ENCODE results near the gene RNF166.

The RNF166 gene

GRCh38 chr16:88746506-88746905 lies 40.3 kb upstream of the RNF166 start:
- no peak for DNase-seq (ENCODE audit: low read depth)
- H3K36me3 ChIP-seq (ENCODE audit: control insufficient read depth, insufficient read depth, low read length, severe bottlenecking) = peaks cover 40% of the 10 kb centered on the region
- H3K9me3 ChIP-seq (ENCODE audit: control insufficient read depth, low read length) = no peaks in the 10 kb centered on the region
- peak overlapping the region; percentile 25 for H3K9ac ChIP-seq (ENCODE audit: low read length)
- no peak overlapping the region for H3K4me3 ChIP-seq (ENCODE audit: low read length)
- H3K4me1 ChIP-seq (ENCODE audit: control insufficient read depth, insufficient read depth, low read length) = peaks cover 6% of the 10 kb centered on the region
- no peaks in the 10 kb centered on the region for H3K27me3 ChIP-seq (replicated peaks; ENCODE audit: control insufficient read depth, insufficient read depth, low read length)

DNA sequence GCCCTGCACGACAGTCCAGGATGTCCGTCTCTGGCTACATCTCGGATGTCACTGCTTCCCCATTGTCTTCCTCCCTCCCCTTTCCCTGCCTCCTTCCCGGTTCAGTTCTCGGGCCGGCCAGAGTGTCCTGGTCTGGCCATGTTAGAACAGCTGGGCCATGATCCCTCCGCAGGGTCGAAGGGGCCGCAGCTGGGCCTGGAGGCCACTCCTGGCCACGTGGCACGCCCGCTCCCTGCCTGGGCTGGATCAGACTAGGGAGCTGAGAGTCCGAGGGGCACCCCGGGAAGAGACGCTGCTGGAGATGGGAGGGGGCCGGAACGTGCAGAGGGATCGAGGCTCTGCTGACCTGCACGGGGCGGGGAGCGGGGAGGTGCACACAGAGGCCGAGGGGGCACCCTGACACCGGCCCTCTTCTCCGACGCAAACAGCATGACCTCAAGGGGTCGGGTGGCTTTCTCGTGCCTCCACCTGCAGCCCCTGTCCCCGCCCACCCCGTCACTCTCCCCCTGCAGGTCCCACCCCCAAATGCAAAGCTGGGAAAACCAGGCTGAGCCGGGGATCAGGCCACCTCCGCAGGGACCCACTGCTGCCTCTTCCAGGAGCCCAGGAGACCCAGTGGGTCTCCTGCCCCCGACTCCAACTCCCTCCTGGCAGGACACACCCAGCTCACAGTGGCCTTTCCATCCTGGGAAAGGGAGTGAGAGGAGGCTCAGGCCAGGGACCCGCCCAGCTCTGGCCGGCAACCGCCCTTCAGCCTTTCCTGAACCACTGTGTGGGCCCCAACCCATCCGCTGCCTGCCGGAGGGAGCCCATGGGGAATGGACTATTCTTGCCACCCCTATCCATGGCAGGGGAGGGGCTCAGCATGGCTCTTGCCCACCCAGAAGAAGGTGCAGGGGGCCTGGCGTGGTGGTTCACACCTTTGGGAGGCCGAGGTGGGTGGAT lies 38.6 kb upstream of the RNF166 start:
- Histone ChIP-seq H3K9me3 (ENCODE audit: control insufficient read depth, low read length) (no peaks in the 10 kb centered on the region), H3K4me3 (ENCODE audit: low read length) (no peak overlapping the region), H3K9ac (ENCODE audit: low read length) (no peak overlapping the region), H3K36me3 (ENCODE audit: control insufficient read depth, insufficient read depth, low read length, severe bottlenecking) (peaks cover 50% of the 10 kb centered on the region), H3K4me1 (ENCODE audit: control insufficient read depth, insufficient read depth, low read length) (peaks cover 6% of the 10 kb centered on the region), H3K27me3 (replicated peaks; ENCODE audit: control insufficient read depth, insufficient read depth, low read length) (no peaks in the 10 kb centered on the region)
- no peak for DNase-seq (ENCODE audit: low read depth)

DNA sequence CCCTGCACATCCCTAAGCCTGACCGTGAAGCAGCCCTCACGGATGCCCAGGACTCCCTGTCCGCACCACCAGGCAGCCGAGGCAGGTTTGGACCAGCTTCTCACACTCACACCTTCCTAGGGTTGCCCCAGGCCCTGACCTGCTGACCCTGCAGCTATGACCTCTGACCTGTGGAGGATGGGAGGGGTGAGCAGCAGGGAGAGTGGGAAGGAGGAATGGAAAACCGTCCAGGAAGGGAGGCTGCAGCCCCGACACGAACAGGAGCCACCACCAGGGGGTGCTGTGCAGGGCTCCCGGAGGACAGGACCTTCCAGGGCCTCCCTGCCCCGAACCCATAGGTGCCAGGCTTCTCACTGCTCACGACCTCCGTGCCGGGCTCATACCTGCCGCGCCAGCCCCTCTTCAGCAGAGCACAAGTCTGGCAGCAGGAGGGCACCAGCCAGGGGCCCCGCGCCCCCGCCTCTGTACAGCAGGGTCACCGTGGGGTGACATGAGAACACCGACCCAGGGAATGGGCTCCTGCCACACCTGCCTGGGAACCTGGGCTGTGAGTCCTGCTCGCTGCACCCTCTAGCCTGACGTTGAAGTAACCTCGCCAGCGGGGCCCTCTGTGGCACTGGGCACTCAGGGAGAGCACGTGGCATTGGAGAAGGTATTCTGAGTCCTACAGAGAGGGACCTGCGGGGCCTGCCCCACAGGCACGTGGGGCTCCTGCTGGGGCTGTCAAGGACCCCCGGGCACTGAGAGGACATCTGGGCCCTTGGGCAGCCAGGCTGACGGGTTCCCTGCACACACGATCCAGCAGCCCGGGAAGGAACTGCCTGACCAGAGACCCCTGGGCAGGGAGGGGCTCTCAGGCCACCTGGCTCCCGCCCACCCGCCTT lies 37.7 kb upstream of the RNF166 start:
- Histone ChIP-seq H3K9ac (ENCODE audit: low read length) (no peak overlapping the region), H3K9me3 (ENCODE audit: control insufficient read depth, low read length) (no peaks in the 10 kb centered on the region), H3K4me1 (ENCODE audit: control insufficient read depth, insufficient read depth, low read length) (peaks cover 6% of the 10 kb centered on the region), H3K36me3 (ENCODE audit: control insufficient read depth, insufficient read depth, low read length, severe bottlenecking) (peaks cover 58% of the 10 kb centered on the region), H3K4me3 (ENCODE audit: low read length) (no peak overlapping the region), H3K27me3 (replicated peaks; ENCODE audit: control insufficient read depth, insufficient read depth, low read length) (no peaks in the 10 kb centered on the region)
- peak; percentile 86 for DNase-seq (ENCODE audit: low read depth)

- DNase-seq (ENCODE audit: low read depth) = no peak
- Histone ChIP-seq H3K9ac (ENCODE audit: low read length) (no peak overlapping the region), H3K4me1 (ENCODE audit: control insufficient read depth, insufficient read depth, low read length) (peaks cover 6% of the 10 kb centered on the region), H3K27me3 (replicated peaks; ENCODE audit: control insufficient read depth, insufficient read depth, low read length) (no peaks in the 10 kb centered on the region), H3K4me3 (ENCODE audit: low read length) (no peak overlapping the region), H3K36me3 (ENCODE audit: control insufficient read depth, insufficient read depth, low read length, severe bottlenecking) (peaks cover 62% of the 10 kb centered on the region), H3K9me3 (ENCODE audit: control insufficient read depth, low read length) (no peaks in the 10 kb centered on the region)
These were observed 36.8 kb upstream of the RNF166 start for GRCh38 chr16:88742896-88743605.

- no peak overlapping the region for H3K4me3 ChIP-seq (ENCODE audit: low read length)
- H3K4me1 ChIP-seq (ENCODE audit: control insufficient read depth, insufficient read depth, low read length) = no peaks in the 10 kb centered on the region
- H3K9ac ChIP-seq (ENCODE audit: low read length) = no peak overlapping the region
- DNase-seq (ENCODE audit: low read depth) = no peak
- no peaks in the 10 kb centered on the region for H3K27me3 ChIP-seq (replicated peaks; ENCODE audit: control insufficient read depth, insufficient read depth, low read length)
- H3K36me3 ChIP-seq (ENCODE audit: control insufficient read depth, insufficient read depth, low read length, severe bottlenecking) = peaks cover 68% of the 10 kb centered on the region
- no peaks in the 10 kb centered on the region for H3K9me3 ChIP-seq (ENCODE audit: control insufficient read depth, low read length)
These were observed 35.2 kb upstream of the RNF166 start for GRCh38 chr16:88741368-88741767.

GRCh38 chr16:88740727-88741055 lies 34.5 kb upstream of the RNF166 start:
- Histone ChIP-seq H3K36me3 (ENCODE audit: control insufficient read depth, insufficient read depth, low read length, severe bottlenecking) (peaks cover 73% of the 10 kb centered on the region), H3K9me3 (ENCODE audit: control insufficient read depth, low read length) (no peaks in the 10 kb centered on the region), H3K27me3 (replicated peaks; ENCODE audit: control insufficient read depth, insufficient read depth, low read length) (no peaks in the 10 kb centered on the region), H3K4me1 (ENCODE audit: control insufficient read depth, insufficient read depth, low read length) (no peaks in the 10 kb centered on the region), H3K4me3 (ENCODE audit: low read length) (no peak overlapping the region), H3K9ac (ENCODE audit: low read length) (no peak overlapping the region)
- DNase-seq (ENCODE audit: low read depth) = no peak

DNA sequence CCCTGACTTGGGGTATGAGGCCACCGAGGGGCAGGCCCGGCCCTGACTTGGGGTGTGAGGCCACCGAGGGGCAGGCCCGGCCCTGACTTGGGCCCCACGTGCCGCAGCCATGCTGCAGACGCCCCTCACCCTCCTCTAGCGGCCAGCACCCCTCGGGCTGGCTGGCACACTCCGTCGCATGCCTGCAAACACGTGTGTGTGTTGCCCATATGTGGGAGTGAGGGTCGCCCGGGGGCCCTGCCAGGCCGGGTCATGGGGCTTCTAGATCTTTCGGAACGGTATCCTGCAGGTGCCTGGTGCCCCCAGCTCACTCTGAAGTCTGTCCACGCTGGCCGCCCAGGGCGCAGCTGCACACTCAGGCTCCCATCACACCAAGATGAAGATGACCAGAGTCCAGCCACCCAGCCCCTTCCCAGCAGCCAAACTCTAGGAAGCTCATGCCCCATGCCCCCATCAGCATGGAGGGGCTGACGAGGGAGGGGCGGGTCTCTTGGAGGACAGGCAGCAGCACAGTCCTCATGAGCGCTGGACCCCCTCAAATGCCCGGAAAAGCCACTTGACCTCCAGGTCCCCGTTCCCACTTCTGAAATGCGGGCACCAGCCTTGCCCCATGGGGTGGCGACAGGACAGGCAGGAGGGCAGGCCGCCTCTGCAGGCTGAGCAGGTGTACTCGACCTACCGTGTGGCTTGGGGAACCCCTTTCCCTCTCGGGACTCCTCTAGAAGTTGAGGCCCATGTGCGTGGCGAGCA lies 33.9 kb upstream of the RNF166 start:
- no peak overlapping the region for H3K9ac ChIP-seq (ENCODE audit: low read length)
- no peaks in the 10 kb centered on the region for H3K4me1 ChIP-seq (ENCODE audit: control insufficient read depth, insufficient read depth, low read length)
- H3K36me3 ChIP-seq (ENCODE audit: control insufficient read depth, insufficient read depth, low read length, severe bottlenecking) = peaks cover 79% of the 10 kb centered on the region
- H3K4me3 ChIP-seq (ENCODE audit: low read length) = no peak overlapping the region
- no peaks in the 10 kb centered on the region for H3K27me3 ChIP-seq (replicated peaks; ENCODE audit: control insufficient read depth, insufficient read depth, low read length)
- DNase-seq (ENCODE audit: low read depth) = no peak
- no peaks in the 10 kb centered on the region for H3K9me3 ChIP-seq (ENCODE audit: control insufficient read depth, low read length)

DNA sequence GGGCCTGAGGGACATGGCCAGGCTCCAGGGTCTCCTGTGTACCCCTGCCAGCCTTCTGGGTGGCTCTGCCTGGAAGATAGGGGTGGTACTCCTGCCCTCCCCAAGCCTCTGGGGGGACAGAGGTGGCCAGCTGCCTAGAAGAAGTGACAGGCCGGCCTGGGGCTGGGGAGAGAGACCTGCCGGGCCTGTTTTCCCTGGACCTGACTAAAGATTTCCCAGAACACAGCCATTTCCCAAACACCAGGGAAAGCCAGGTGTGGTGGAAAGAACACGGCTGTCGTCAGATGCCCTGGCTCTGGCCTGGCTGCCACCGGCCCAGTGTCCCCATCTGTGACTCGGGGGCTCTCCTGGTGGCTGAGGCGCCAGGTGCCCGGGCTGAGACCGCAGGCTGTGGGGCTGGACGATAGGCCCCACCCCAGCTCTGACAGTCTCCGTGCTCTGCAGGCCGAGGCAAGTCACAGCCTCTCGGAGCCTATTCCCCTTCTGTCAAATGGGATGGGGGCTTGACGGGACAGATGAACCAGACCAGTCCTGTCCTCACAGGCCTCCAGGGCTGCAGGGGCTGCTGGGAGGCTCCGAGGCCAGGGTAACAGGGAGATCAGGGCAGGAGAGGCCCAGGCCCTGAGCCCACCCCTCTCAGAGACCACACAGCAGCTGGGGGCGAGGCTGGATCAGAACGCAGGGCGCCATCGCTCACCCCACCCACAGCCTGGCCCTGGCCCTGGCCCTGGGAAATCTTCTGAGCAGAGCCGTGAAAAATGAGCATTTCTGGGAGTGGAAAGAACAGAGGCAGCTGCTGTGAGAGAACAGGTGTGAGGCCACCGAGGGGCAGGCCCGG lies 33.1 kb upstream of the RNF166 start:
- H3K36me3 ChIP-seq (ENCODE audit: control insufficient read depth, insufficient read depth, low read length, severe bottlenecking) = peaks cover 87% of the 10 kb centered on the region
- H3K27me3 ChIP-seq (replicated peaks; ENCODE audit: control insufficient read depth, insufficient read depth, low read length) = no peaks in the 10 kb centered on the region
- no peak overlapping the region for H3K4me3 ChIP-seq (ENCODE audit: low read length)
- DNase-seq (ENCODE audit: low read depth) = no peak
- H3K9ac ChIP-seq (ENCODE audit: low read length) = no peak overlapping the region
- no peaks in the 10 kb centered on the region for H3K9me3 ChIP-seq (ENCODE audit: control insufficient read depth, low read length)
- no peaks in the 10 kb centered on the region for H3K4me1 ChIP-seq (ENCODE audit: control insufficient read depth, insufficient read depth, low read length)

DNA sequence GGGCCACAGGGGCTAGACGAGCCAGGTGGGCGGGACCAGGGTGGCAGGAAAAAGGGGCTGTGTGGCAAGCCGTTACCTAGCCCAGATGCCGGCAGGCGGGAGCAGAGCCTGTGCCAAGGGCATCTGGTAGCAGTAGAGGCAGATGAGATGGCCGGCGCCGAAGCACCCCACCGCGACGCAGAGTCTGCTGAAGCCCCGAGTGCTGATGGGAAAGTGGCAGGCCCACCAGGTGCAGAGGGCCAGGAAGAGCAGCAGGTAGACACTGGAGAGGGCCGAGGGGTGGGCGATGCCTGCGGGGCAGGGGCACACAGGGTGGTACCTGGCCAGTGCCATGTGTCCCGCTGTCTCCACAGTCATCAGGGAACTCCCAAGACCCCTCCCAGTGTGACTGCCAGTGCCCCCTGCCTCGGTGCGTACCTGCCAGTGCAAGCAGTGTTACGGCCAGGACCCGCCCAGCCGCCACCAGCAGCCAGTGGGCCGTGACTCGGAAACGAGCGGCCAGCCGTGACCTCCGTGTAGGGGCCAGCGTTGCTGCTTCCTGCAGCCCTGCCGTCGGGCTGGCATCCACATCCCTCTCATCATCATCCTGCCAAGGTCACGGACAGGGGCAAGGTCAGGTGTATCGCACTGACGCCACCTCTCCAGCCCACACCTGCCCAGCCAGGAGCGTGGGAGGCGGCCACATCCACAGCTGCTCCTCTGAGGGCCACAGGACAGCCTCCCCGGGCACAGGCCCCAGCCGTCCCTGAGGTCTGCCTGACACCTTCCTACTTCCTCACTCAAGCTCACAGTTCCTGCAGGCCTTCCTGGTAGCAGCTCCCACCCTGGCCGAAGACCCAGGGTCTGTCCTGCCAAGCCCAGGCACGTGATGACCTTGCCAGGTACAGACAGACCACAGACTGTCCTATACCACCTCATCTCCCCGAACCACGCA lies 32.2 kb upstream of the RNF166 start:
- H3K27me3 ChIP-seq (replicated peaks; ENCODE audit: control insufficient read depth, insufficient read depth, low read length) = no peaks in the 10 kb centered on the region
- no peak overlapping the region for H3K4me3 ChIP-seq (ENCODE audit: low read length)
- peaks cover 93% of the 10 kb centered on the region for H3K36me3 ChIP-seq (ENCODE audit: control insufficient read depth, insufficient read depth, low read length, severe bottlenecking)
- H3K9ac ChIP-seq (ENCODE audit: low read length) = no peak overlapping the region
- DNase-seq (ENCODE audit: low read depth) = no peak
- no peaks in the 10 kb centered on the region for H3K4me1 ChIP-seq (ENCODE audit: control insufficient read depth, insufficient read depth, low read length)
- H3K9me3 ChIP-seq (ENCODE audit: control insufficient read depth, low read length) = no peaks in the 10 kb centered on the region
